ENCODE data around the gene COG3. TPM values are rescaled to one million over a fixed set of nuclear protein-coding genes. Genes with fewer than 3 reads are reported as not detected.

Gene COG3
- total and polyA plus RNA-seq, 4 donors = 22.8 to 113 (median 38.2) TPM

GRCh38 chr13:45503658-45504057 is 38.9 kb downstream of the COG3 start:
- peaks cover 19 to 46% (median 39%) of the 10 kb centered on the region in 4 donors for H3K36me3 ChIP-seq (ENCODE audit: control insufficient read depth in 4 of 4, insufficient read depth in 3 of 4, low read depth in 1 of 4, low read length in 3 of 4)
- H3K9me3 ChIP-seq (ENCODE audit: control insufficient read depth in 4 of 4, low read length in 3 of 4) = no peaks in the 10 kb centered on the region
- H3K27me3 ChIP-seq (ENCODE audit: control insufficient read depth in 4 of 4, insufficient read depth in 4 of 4, low read length in 3 of 4) = no peaks in the 10 kb centered on the region
- peaks cover 0 to 11% (median 5%) of the 10 kb centered on the region in 4 donors for H3K4me1 ChIP-seq (ENCODE audit: control insufficient read depth in 4 of 4, insufficient read depth in 4 of 4, low read length in 3 of 4)
- peak overlapping the region in 1 of 2 donors; percentile 51 for H3K27ac ChIP-seq (ENCODE audit: low read depth in 1 of 2, low read length in 2 of 2)
- DNase-seq (ENCODE audit: low spot score) = no peak
- TF ChIP-seq RXRA (IDR thresholded peaks at IDR 0.05) = peak in 1 of 2 donors; percentile 34
- TF ChIP-seq, protein P1, sequence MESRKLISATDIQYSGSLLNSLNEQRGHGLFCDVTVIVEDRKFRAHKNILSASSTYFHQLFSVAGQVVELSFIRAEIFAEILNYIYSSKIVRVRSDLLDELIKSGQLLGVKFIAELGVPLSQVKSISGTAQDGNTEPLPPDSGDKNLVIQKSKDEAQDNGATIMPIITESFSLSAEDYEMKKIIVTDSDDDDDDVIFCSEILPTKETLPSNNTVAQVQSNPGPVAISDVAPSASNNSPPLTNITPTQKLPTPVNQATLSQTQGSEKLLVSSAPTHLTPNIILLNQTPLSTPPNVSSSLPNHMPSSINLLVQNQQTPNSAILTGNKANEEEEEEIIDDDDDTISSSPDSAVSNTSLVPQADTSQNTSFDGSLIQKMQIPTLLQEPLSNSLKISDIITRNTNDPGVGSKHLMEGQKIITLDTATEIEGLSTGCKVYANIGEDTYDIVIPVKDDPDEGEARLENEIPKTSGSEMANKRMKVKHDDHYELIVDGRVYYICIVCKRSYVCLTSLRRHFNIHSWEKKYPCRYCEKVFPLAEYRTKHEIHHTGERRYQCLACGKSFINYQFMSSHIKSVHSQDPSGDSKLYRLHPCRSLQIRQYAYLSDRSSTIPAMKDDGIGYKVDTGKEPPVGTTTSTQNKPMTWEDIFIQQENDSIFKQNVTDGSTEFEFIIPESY (IDR thresholded peaks at IDR 0.05) = no peak
- peak; percentile 20 for TF ChIP-seq SP1 (IDR thresholded peaks at IDR 0.05)
- peak; percentile 26 for TF ChIP-seq YY1 (IDR thresholded peaks at IDR 0.05)
- peak; percentile 47 for TF ChIP-seq FOXA2 (IDR thresholded peaks at IDR 0.05)
- no peak for TF ChIP-seq RAD21 (IDR thresholded peaks at IDR 0.05)
- TF ChIP-seq HNF4A (conservative IDR thresholded peaks at IDR 0.05) = peak; percentile 68 to 75
- TF ChIP-seq ATF3 (IDR thresholded peaks at IDR 0.05) = no peak
- no peak overlapping the region for H3K9ac ChIP-seq (ENCODE audit: low read depth in 1 of 2, low read length in 2 of 2)
- no peak overlapping the region for H3K4me3 ChIP-seq (ENCODE audit: low read depth in 1 of 3, low read length in 3 of 3)

DNA sequence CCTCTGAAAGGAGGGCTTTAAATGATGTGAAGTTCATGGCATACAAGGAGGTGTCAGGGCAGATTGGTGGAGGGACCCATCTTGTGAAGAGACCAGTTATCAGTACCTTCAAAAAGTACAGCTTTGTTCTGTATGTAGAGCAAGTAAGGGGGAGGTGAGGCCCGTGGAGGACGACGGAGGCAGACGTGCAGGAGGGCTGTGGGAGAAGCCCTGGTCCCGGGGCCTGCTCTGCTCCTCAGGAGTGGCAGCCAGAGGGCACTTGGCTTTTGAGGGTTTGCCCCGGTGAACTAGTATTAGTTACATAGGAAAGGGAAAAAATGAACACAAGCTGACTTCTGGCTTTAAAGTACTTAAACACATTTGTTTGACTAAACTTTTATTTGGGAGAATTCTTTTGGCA is 42.1 kb downstream of the COG3 start:
- no peak overlapping the region for H3K27ac ChIP-seq (ENCODE audit: low read depth in 1 of 2, low read length in 2 of 2)
- peaks cover 27 to 65% (median 55%) of the 10 kb centered on the region in 4 donors for H3K36me3 ChIP-seq (ENCODE audit: control insufficient read depth in 4 of 4, insufficient read depth in 3 of 4, low read depth in 1 of 4, low read length in 3 of 4)
- no peaks in the 10 kb centered on the region for H3K9me3 ChIP-seq (ENCODE audit: control insufficient read depth in 4 of 4, low read length in 3 of 4)
- 91% methylated on average over 6 of the region's 6 CpGs for WGBS
- H3K9ac ChIP-seq (ENCODE audit: low read depth in 1 of 2, low read length in 2 of 2) = no peak overlapping the region
- no peak overlapping the region for H3K4me3 ChIP-seq (ENCODE audit: low read depth in 1 of 3, low read length in 3 of 3)
- no peak for DNase-seq (ENCODE audit: low spot score)
- TF ChIP-seq RXRA (IDR thresholded peaks at IDR 0.05) (no peak), FOXA1 (IDR thresholded peaks at IDR 0.05) (no peak), GABPA (IDR thresholded peaks at IDR 0.05 in 1 of 2, conservative IDR thresholded peaks at IDR 0.05 in 1 of 2) (no peak), JUND (IDR thresholded peaks at IDR 0.05) (no peak), TAF1 (conservative IDR thresholded peaks at IDR 0.05) (no peak), NR2F2 (IDR thresholded peaks at IDR 0.05) (no peak), EGR1 (IDR thresholded peaks at IDR 0.05; ENCODE audit: low read depth in 2 of 2) (no peak), ATF3 (IDR thresholded peaks at IDR 0.05) (no peak), YY1 (IDR thresholded peaks at IDR 0.05) (no peak), SP1 (IDR thresholded peaks at IDR 0.05) (no peak), RAD21 (IDR thresholded peaks at IDR 0.05) (no peak), CTCF (IDR thresholded peaks at IDR 0.05; ENCODE audit: low read depth, low read length, missing input control) (no peak), HNF4G (IDR thresholded peaks at IDR 0.05) (no peak), HNF4A (conservative IDR thresholded peaks at IDR 0.05) (no peak), FOXA2 (IDR thresholded peaks at IDR 0.05) (no peak)
- TF ChIP-seq, protein P1 (IDR thresholded peaks at IDR 0.05) = no peak
- TF ChIP-seq, protein P2, sequence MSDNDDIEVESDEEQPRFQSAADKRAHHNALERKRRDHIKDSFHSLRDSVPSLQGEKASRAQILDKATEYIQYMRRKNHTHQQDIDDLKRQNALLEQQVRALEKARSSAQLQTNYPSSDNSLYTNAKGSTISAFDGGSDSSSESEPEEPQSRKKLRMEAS (IDR thresholded peaks at IDR 0.05) = no peak
- TF ChIP-seq, protein P3, sequence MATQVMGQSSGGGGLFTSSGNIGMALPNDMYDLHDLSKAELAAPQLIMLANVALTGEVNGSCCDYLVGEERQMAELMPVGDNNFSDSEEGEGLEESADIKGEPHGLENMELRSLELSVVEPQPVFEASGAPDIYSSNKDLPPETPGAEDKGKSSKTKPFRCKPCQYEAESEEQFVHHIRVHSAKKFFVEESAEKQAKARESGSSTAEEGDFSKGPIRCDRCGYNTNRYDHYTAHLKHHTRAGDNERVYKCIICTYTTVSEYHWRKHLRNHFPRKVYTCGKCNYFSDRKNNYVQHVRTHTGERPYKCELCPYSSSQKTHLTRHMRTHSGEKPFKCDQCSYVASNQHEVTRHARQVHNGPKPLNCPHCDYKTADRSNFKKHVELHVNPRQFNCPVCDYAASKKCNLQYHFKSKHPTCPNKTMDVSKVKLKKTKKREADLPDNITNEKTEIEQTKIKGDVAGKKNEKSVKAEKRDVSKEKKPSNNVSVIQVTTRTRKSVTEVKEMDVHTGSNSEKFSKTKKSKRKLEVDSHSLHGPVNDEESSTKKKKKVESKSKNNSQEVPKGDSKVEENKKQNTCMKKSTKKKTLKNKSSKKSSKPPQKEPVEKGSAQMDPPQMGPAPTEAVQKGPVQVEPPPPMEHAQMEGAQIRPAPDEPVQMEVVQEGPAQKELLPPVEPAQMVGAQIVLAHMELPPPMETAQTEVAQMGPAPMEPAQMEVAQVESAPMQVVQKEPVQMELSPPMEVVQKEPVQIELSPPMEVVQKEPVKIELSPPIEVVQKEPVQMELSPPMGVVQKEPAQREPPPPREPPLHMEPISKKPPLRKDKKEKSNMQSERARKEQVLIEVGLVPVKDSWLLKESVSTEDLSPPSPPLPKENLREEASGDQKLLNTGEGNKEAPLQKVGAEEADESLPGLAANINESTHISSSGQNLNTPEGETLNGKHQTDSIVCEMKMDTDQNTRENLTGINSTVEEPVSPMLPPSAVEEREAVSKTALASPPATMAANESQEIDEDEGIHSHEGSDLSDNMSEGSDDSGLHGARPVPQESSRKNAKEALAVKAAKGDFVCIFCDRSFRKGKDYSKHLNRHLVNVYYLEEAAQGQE (IDR thresholded peaks at IDR 0.05) = no peak
- H3K27me3 ChIP-seq (ENCODE audit: control insufficient read depth in 4 of 4, insufficient read depth in 4 of 4, low read length in 3 of 4) = no peaks in the 10 kb centered on the region
- peaks cover 0 to 5% (median 3%) of the 10 kb centered on the region in 4 donors for H3K4me1 ChIP-seq (ENCODE audit: control insufficient read depth in 4 of 4, insufficient read depth in 4 of 4, low read length in 3 of 4)
